HG03575 (cell line): ENCODE data around the gene SLC35B2.

Experiments
- ATAC-seq: cut with Tn5 transposase; IDR thresholded peaks from one replicate; pipeline ENCODE4 v1.9.1; 2021; ENCODE audit not compliant: unreplicated experiment, insufficient number of reproducible peaks, low FRiP score; ENCODE audit errors: extremely low read depth

SLC35B2 gene, protein sequence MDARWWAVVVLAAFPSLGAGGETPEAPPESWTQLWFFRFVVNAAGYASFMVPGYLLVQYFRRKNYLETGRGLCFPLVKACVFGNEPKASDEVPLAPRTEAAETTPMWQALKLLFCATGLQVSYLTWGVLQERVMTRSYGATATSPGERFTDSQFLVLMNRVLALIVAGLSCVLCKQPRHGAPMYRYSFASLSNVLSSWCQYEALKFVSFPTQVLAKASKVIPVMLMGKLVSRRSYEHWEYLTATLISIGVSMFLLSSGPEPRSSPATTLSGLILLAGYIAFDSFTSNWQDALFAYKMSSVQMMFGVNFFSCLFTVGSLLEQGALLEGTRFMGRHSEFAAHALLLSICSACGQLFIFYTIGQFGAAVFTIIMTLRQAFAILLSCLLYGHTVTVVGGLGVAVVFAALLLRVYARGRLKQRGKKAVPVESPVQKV

DNA sequence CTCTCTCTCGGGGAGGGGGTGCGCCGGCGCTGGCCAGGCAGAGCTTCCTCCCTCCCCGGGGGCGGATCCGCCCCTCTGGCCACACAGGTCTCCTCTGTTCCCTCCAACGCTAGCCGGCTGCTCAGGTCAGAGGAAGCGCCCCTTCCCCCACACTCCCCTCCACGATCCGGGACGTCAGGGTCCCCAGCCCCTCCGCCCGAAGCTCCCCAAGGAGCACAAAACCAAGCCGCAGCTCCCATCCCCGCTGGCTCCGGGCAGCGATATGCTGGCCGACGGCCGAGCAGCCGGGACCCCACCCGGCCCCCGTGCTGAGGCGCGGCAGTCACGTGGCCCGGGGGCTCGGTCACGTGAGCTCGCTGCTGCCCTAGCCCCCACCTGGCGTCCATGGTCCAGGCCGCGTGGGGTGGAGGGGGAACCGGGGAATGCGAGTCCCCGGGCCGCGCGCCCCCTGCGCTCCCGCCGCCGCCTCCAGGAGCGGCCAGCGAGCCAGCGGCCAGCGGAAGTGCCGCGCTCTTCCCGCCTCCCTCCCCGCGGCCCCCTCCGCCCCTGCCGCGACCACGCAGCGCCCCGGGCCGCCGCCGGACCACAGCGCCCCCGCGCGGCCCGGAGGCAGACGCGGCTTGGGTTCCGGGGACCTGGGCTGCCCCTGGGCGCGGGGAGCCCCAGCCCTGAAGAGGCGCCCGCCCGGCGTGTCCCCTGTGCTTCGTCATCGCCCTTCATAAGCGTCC, at the start of gene SLC35B2:
TSS of gene SLC35B2 (minus strand) at position 504 of the 728 bp plus-strand sequence. CDS start at position 386, 118 bp downstream.
- no peak for ATAC-seq

DNA sequence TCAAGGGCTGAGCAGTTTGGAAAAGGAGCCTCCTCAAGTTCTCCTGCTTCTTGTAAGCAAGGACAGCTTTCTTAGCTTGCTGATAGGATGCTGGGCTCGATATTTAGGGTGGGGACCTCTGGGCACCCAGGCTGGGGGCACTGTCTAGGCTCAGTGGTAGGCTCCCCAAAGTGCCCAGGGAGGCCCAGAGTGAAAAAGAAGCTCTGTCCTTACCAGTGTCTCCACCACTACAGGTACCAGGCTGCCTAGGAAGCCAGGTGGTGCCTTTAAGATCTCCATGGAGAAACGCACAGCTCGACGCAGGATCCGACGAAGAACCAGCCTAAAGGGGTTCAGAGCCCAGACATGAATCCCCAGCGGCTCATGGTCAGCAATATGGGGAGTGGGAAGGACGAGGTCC, 49.4 kb upstream of the SLC35B2 start:
- ATAC-seq: no peak

DNA sequence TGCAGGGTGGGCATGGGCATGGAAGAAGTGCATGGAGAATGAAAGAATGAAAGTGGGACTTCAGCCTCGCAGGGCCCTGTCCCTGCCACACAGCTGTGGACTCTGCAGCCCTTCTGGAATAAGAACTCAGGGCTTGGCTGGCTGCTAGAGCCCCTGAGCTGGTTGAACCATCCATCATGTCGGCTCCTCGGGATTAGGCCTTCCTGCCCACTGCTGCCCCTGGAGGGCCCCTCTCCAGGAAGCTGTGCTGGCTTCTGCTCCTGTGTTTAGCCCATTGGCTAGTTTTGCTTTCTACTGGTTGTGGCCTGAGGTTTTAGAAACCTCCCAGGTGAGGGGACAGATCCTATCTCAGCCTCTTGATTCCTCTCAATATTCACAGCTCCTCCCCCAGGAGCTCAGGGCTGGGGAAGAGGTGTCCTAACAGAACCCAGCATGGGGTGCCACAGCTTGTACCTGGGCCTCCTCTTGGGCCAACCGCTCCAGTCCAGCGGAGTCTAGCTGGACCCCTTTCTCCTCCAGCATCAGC, 47.9 kb upstream of the SLC35B2 start:
- no peak for ATAC-seq

DNA sequence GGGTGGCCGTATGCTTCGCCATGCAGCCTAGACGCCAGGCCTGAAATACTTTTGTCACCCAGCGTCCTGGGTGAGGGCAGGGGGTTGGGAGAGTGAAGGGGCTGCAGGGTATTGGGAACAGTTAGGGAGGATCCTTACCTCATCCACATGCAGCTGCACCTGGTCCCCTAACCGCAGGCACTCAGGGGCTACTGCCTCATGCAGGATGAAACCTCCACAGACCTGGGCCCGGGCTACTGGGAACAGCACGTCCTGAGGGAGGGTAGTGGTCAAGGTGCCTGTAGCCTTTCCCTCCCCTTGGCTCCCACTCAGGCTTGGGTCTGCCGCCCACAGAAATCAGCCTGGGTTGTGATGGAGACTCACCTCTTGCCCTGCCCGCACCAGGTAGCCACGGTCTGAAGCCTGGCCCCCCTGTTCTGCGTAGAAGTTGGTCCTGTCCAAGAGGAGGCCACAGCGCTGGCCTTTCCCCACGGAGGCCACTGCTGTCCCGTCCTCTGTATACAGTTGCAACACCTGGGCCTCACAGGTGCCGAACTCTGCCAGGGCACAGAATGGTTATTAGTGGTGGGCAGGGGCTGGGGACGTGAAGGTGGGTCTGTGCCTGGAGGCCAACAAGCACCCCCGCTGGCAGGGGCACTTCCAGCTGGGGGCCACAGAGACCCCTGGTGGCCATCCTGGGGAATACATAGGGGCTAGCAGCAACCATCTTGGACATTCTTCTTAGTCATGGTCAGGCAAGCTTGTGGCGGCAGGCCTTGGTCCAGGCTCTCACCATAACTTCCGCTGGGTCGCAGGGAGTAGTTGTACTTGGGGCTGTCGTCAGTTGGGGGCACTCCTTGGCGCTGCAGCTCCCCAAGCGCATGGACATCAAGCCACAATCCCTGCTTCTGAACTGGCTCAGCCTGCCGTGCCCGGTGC, 47.2 kb upstream of the SLC35B2 start:
- no peak for ATAC-seq

DNA sequence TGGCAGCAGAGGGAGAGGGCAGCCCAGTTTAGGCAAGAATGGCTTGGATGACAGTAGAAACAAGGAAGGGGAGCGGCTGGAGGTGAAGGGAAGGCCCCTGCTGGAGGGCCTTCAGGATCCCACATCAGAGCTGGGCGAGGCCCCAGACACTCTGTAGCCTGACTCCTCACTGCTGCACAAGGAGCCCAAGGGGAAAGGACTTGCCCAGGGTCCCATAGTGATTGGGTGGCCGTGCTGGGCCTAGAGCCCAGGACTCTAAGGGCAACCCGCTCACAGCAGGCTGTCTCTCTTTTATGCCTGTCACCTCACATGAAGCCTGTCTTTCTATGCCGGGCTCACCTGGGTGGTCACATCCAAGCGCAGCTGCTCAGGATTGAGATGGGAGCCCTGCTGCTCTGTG, 46.5 kb upstream of the SLC35B2 start:
- no peak for ATAC-seq

DNA sequence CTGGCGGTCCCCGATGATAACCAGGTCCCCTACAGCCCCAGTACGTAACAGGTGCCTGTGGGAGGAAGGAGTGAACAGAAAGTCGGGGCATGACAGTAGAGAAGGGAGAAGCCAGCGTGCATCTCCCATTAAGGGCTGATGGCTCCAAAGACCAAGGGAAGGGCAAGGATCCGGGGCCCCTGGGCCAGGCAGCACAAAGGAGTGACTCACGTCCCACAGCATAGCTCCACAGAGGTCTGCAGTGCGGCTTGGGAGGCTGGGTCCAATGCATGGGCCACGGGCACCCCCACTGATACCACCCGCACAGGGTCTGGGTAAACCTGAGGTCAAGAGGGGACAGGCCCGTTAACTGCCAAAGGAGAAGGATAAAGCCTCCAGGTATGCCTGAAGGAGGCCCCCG, 45.5 kb upstream of the SLC35B2 start:
- ATAC-seq: no peak

DNA sequence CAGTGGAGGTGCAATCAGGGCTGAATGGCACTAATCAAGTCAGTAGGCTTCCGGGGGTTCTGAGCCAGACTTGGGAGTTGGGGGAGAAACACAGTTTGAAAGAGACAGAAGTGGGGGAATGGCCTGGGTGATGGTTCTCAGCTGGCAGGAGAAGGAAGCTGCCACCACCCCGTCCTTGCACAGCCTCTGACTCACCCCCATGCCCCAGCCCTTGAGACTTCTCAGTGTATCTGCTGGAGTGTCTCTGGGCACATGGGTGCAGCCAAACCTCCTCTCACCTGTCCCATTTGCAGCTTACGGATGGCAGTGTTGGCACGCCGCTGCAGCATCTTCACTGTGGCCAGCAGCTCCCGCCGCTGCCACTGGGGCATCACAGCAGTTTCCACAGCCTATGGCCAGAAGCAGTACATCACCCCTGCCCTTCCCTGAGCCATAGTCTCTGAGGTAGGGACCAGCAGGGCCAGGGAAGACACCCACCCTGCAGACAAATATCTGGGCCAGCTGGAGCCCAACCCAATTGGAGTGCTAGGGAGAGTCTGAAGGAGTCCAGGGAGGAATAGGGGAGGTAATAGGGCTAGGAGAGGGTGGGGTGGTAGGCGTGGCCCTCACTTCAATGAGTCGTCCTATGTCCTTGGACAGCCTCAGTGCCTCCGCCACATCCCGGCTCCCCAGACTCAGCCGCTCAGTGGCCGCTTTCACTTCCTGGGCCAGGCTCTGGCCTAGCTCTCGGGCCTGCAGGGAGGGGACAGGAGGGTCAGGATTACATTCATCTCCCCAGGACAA, 44.6 kb upstream of the SLC35B2 start:
- ATAC-seq: no peak

DNA sequence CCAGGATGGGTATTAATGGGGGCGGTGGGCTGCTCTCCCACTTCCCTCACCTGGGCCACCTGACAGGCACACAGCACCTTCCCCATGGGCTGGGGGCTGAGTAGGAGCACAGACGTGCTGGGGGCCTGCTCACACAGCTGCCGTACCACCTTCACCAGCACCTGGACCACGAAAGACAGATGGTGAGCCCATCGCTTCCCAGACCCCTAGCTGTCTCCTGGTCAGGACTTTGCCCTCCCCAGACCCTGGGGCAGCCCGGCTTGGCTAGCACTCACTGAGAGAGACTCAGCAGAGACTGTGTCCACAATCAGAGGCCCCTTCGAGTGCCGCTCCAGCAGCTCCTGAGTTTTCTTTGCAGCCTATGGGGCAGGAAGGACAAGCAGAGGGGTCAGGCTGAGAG, 43.8 kb upstream of the SLC35B2 start:
- ATAC-seq: no peak

DNA sequence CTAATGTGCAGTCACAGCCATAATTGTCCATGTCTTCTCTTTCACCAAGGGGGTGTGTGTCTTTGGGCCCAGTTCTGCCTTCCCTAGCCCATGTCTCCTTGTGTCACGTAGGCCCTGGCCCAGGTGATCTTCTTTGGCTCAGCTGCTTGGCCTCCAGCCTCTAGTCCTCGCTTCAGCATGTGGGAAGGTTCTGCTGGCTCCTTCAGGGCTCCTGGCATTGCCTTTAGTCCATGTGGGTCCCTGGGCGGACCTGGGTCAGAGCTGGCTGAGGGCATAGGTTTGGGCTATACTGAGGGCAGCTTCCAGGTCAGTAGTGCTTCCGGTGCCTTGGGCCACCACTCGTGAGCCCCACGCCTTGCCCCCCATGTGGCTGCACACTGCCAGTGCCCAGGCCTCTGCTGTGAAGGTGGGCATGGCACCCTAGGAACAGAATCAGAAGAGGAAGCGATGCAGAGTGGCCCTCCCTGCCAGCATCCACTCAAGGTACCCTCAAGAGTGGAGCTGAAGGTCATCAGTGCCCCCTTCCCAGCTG, 43.0 kb upstream of the SLC35B2 start:
- no peak for ATAC-seq

DNA sequence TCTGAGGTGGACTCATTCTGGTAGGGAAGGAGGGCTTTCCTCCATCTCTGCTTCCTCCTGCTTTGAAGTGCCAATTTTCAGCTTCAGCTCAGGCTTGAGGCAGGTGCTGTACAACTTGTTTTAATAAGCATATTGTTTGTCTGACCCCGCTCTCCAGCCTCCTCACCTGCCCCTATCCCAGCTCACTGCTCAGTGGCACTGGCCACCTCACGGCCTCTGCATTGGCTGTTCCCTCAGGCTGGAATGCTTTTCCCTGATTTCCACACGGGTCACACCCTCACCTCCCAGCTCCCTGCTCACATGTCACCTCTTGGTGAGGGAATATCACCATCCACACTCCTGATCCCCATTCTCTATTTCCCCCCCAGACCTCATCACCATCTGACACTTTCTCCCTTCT, 41.5 kb upstream of the SLC35B2 start:
- ATAC-seq: no peak

DNA sequence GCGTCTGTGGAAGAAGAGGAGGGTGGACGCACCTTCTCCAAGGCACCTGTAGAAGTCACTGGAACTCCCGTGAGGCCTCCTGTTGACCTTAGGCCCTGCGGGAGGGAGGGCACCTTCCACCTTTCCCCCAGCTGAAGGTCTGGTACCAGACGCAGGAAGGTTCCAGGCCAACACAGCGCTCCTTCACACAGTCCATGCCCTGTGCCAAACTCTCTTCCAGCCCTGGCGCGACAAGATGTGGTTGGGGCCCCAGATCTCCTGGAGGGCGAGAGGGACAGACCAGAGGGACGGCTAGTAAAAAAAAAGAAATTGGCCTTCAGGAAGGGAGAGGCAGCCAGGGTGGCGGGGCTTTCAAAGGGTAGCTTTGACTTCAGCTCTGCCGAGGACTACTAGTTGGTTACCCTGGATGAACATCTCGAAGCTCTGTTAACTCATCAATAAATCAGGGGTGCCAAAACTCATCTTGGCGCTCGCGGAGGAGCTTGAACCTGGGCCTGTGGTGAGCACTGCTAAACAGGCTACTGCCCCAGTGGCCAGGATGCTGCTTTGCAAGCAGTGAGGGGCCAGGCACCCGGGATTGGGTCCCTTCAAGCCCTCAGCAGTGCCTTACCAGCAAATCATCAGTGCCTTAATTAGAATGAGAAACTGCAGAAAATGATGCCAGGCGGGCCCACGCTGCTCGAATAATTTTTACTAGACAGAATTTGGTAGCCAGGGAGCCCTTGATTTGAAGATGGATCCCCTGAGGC, 40.9 kb upstream of the SLC35B2 start:
- no peak for ATAC-seq

DNA sequence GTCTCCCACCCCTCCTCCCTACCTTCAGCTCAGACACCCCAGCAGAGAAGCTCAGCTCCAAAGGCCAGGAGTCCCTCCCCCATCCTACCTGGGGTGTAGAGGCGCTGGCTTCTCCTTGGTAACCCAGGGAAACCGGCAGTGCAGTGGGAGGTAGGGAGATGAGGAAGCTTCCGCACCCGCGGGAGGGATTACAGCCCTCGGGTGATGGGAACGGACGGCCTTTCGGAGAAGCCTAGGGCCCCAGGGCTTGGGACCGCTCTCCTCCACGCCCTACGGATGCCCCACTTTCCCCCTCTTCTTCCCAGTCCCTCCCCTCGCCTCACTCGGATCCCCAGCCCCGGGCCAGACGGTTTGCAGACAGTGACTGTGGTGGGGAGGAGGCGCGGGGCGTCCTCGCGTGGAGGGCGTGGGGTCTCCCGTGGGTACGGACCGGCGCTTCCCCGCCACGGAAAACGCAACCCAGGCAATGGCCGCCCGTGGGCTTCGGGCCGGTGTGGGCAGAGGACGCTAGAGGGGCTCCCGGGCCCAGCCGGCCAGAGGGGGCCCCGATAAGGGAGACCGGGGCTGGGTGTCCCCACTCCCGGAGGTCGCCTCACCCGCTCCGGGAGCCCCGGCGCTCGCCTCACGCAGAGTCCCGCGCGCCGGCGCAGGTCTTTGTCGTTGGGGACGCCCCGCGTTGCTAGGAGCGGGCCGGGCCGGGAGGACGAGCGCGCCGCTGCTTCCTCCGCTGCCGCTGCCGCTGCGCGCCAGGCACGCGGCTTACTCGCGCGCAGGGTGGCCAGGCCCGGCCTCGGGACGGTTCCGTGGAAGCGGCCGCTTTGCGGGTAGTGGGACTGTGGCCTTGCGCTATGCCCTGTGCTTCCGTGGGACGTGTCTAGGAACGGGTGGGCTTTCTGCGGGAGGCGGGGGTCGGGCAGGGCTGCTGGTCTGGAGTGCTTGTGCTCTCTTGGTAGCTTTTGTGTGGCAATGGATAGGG, 40.0 kb upstream of the SLC35B2 start:
- no peak for ATAC-seq

DNA sequence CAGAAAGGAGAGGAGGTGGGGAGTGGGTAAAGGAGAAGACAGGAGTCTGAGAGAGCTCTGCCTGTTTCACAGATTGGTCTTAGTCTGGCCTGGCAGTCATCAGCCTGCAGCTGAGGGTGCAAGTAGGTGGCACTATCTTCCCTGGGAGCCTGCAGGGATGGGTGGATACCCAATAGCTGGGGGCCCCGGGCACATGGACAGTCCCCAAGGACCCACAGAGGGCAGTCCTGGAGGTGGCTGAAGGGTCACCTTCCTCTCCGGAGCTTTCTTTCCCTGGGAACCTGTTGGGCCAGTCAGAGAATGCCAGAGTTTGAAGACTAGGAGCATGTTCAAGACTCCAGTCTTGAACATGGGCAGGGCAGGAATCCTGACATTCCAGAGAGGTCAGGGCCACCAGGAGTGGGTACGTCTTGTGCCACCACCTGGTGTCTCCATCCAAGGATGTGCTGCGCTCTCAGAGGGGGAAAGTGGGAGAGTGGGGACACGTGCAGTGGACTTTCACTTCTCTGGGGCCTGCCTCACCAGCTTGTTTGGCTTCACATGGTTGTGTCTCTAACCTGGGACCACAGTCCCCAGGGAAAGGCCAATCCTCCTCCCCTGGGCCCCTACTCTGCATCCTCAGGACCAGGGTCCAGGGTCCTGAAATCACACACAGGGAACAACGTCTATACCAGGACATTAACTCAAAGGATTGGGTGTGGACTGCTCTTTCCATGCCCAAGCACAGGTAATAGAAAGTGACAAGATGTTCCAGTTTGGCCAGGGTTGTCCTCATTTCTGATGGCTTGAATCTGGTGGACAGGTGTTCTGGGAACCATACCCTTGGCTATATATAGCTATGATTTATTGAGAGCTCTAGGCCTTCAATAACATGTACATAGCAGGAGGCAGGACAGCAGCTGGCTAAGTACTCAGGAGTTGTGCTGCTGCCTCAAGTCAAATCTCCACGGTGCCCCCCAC, 37.8 kb upstream of the SLC35B2 start:
- no peak for ATAC-seq

DNA sequence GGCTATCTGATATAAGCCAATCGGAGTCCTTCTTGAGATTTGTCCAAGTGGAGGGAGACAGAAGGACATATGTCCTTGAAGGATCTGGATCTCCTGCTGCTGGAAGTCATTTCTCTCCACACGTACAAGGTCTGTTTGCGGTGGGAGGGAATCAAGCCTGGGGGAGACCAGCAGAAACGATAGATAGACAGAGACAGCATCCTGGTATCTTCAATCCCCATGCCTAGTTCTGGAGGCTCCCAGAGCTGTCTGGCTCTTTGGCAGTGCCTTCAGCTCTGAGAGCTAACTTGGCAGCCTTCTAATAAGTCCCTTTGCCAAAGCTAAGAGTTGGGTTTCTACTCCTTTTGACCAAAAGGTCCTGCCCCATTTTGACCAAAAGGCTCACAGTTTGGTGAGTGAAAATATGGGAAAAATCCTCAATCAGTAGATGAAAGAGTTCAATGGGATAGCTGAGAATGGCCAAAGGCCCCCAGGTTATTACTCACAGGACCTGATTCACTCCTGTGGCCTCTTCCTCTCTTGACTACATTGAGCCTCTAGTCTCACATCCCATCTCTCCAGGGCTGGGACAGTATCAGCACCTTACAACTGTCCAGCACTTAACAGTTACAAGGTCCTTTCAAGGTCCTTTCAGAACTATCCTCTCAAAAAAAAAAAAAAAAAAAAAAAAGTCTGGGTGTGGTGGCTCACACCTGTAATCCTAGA, 35.5 kb upstream of the SLC35B2 start:
- ATAC-seq: no peak

DNA sequence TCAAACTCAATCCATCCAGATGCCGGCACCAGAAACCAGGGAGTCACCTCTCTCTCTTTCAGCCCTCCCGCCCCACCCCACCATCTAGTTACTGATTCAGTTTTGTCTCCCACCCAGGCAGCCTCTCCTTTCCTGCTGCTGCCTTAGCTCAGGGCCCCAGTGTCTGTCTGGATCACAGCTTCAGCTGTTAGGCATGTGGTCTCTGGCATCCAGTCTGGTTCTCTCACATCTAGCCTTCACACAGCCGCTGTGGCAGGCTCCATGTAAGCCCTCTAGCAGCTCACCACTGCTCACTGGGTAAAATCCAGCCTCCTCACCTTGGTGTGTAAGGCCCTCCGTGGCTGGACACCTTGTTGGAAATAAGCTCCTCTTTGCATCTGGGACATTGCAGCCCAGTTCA, 34.5 kb upstream of the SLC35B2 start:
- no peak for ATAC-seq
